Hepatocyte (in vitro differentiated cells): ENCODE data around the gene CAPZB.

Experiments used
- CTCF ChIP-seq: fragments of 200-600 bp; sonication (generic); IDR thresholded peaks from 2 replicates; pipeline ENCODE4 v1.5.1; 2016; ENCODE audit warnings: antibody characterized with exemption, mild to moderate bottlenecking; ENCODE audit not compliant: poor library complexity
- EZH2 ChIP-seq: fragments of 200-600 bp; sonication (generic); IDR thresholded peaks from 2 replicates; pipeline ENCODE4 v1.6.1; 2016; ENCODE audit warnings: antibody characterized with exemption, mild to moderate bottlenecking, borderline replicate concordance

- TF ChIP-seq CTCF, result no peak
- no peak for TF ChIP-seq EZH2
Observed at GRCh38 chr1:19424651-19425570, 60.4 kb downstream of the CAPZB start.
